Sigmoid colon (tissue), 4 donors: Measurements from ENCODE around the gene DMRTA2.

Source experiments
- CTCF ChIP-seq, 4 experiments: fragments of 450-650 bp in 3 of 4; fragments of 200-600 bp in 1 of 4; IDR thresholded peaks; one replicate each; pipeline ENCODE4 v1.5.1; 2016 to 2019; ENCODE audit warnings: antibody characterized with exemption in 4 of 4, mild to moderate bottlenecking in 3 of 4, moderate library complexity in 2 of 4
- POLR2A ChIP-seq, 2 donors: fragments of 450-650 bp; IDR thresholded peaks; one replicate each; pipeline ENCODE4 v1.6.1; 2016; ENCODE audit warnings: antibody characterized with exemption in 2 of 2, mild to moderate bottlenecking in 2 of 2, moderate library complexity in 2 of 2
- POLR2AphosphoS5 ChIP-seq, 4 donors: sonication (generic); formaldehyde crosslinking; IDR thresholded peaks; one replicate each; pipeline ENCODE4 v1.6.1; 2017; ENCODE audit warnings: antibody characterized with exemption in 4 of 4

GRCh38 chr1:50368179-50369007, 54.9 kb downstream of the DMRTA2 start:
- TF ChIP-seq CTCF (IDR thresholded peaks at IDR 0.05) (peak; percentile 18 to 72 (median 61)), POLR2AphosphoS5 (IDR thresholded peaks at IDR 0.05) (no peak), POLR2A (IDR thresholded peaks at IDR 0.05) (no peak)
